ENCODE results near the gene ZNF474.

GRCh38 chr5:122202952-122203351 is 73.6 kb downstream of the ZNF474 start:
- TF ChIP-seq CTCF (IDR thresholded peaks at IDR 0.05; ENCODE audit: insufficient read depth, low read length, poor library complexity, severe bottlenecking) = no peak
- TF ChIP-seq EZH2phosphoT487 (conservative IDR thresholded peaks at IDR 0.05; ENCODE audit: low read length) = no peak
